22Rv1 (cell line): ENCODE measurements around the gene RALGPS2.
A peak's percentile ranks its signal among the peaks of the same experiment; 100 is the strongest.
"Not testable (repeated sequence)": the region's sequence is repeated elsewhere in the genome, so short reads cannot be mapped to it uniquely, and the experiment has no call there.

Experiments used
- H3K27ac ChIP-seq: fragments of 450-650 bp; 2 replicates; pipeline ENCODE4 v1.5.1; 2017
- CTCF ChIP-seq: fragments of 450-650 bp; IDR thresholded peaks from 2 replicates; pipeline ENCODE4 v1.5.1; 2017; ENCODE audit warnings: mild to moderate bottlenecking
- ZFX ChIP-seq: fragments of 450-650 bp; IDR thresholded peaks from 2 replicates; pipeline ENCODE4 v1.6.1; 2017; ENCODE audit warnings: antibody characterized with exemption, borderline replicate concordance

RALGPS2 gene

GRCh38 chr1:178749581-178750166 is 24.6 kb downstream of the RALGPS2 start:
- no peak for TF ChIP-seq ZFX
- TF ChIP-seq CTCF = no peak

GRCh38 chr1:178751046-178751445 is 26.0 kb downstream of the RALGPS2 start:
- no peak overlapping the region for H3K27ac ChIP-seq

More at GRCh38 chr1:178749581-178750166, 24.6 kb downstream of the RALGPS2 start:
- no peak overlapping the region for H3K27ac ChIP-seq

GRCh38 chr1:178752891-178753290 is 27.8 kb downstream of the RALGPS2 start:
- no peak overlapping the region for H3K27ac ChIP-seq
- TF ChIP-seq ZFX (no peak), CTCF (no peak)

More at GRCh38 chr1:178751046-178751445, 26.0 kb downstream of the RALGPS2 start:
- no peak for TF ChIP-seq ZFX
- TF ChIP-seq CTCF = no peak

GRCh38 chr1:178754655-178755256 is 29.7 kb downstream of the RALGPS2 start:
- H3K27ac ChIP-seq = not testable (repeated sequence)

- TF ChIP-seq ZFX (no peak), CTCF (peak; percentile 87)
- no peak overlapping the region for H3K27ac ChIP-seq
Observed at GRCh38 chr1:178768423-178768822, 43.4 kb downstream of the RALGPS2 start.

- TF ChIP-seq ZFX (no peak), CTCF (no peak)
- H3K27ac ChIP-seq = no peak overlapping the region
Observed at GRCh38 chr1:178772952-178773351, 47.9 kb downstream of the RALGPS2 start.

GRCh38 chr1:178774263-178774662 is 49.2 kb downstream of the RALGPS2 start:
- H3K27ac ChIP-seq = no peak overlapping the region

More at GRCh38 chr1:178774263-178774662, 49.2 kb downstream of the RALGPS2 start:
- TF ChIP-seq CTCF = peak; percentile 84
- TF ChIP-seq ZFX = no peak
